ENCODE measurements around the gene NECTIN1. TPM values are rescaled to one million over a fixed set of nuclear protein-coding genes. Genes with fewer than 3 reads are reported as not detected.

The NECTIN1 gene
- total RNA-seq, 6 experiments from 2014 or later, result 4.3 to 8.4 (median 6.1) TPM

- WGBS (ENCODE audit: insufficient coverage, low coverage, low lambda C conversion rate, missing lambda C conversion rate), result 36% methylated on average over 2 of the region's 4 CpGs
- H3K4me3 ChIP-seq, result no peak overlapping the region
- no peak overlapping the region for H3K27ac ChIP-seq
- H3K27me3 ChIP-seq, result no peaks in the 10 kb centered on the region
- no peaks in the 10 kb centered on the region for H3K4me1 ChIP-seq
- DNase-seq (no peak), ATAC-seq (no peak)
- intact Hi-C loops (cut with DNase I), result no loop called here
- no peaks in the 10 kb centered on the region for H3K9me3 ChIP-seq
- TF ChIP-seq CTCF (IDR thresholded peaks at IDR 0.05), result no peak
- TF ChIP-seq POLR2A (IDR thresholded peaks at IDR 0.05), result no peak
- no peaks in the 10 kb centered on the region for H3K36me3 ChIP-seq
Observed at GRCh38 chr11:119688356-119688755, 40.6 kb downstream of the NECTIN1 start.

GRCh38 chr11:119687373-119688046 is 41.5 kb downstream of the NECTIN1 start:
- Histone ChIP-seq H3K36me3 (no peaks in the 10 kb centered on the region), H3K27ac (no peak overlapping the region), H3K9me3 (no peaks in the 10 kb centered on the region), H3K27me3 (no peaks in the 10 kb centered on the region), H3K4me1 (no peaks in the 10 kb centered on the region), H3K4me3 (no peak overlapping the region)
- ATAC-seq (no peak), DNase-seq (no peak)
- no peak for TF ChIP-seq POLR2A (IDR thresholded peaks at IDR 0.05)
- TF ChIP-seq CTCF (IDR thresholded peaks at IDR 0.05), result no peak
- intact Hi-C loops (cut with DNase I), result no loop called here
- WGBS (ENCODE audit: insufficient coverage, low coverage, low lambda C conversion rate, missing lambda C conversion rate), result 89% methylated on average over 10 of the region's 15 CpGs

DNA sequence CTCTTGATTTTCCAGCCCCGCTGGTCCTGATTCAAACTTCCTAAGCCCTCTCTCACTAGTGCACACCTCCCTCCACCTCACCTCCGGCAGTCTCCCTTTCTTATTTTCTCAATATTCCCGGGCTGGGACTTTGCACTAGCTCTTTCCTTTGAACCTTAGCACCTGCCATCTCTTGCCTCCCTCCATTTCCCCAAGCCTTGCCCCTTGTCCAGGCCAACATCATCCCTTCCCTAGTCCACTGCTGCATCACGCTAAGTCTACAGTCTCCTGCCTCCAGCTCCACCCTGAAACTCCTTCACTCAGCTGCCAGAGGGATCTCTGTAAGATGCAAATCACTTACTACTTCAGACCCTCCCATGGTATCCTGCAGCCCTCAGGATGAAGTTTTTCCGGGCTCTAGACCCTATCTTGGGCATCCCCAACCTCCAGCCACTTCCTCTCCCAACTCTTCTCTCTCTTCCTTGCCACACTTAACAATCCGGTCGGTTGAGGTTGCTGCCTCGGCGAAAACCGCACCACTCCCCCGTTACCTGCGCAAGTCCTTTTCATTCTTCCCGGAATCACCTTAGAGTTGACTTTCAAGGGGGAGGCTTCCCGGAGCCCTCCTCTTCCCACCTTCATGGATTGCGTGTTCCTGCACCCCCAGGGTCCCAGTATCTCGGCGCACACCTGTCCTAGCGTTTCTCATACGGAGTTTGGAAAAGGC is 42.7 kb downstream of the NECTIN1 start:
- Histone ChIP-seq H3K9me3 (no peaks in the 10 kb centered on the region), H3K4me3 (no peak overlapping the region), H3K27ac (no peak overlapping the region), H3K27me3 (no peaks in the 10 kb centered on the region), H3K4me1 (no peaks in the 10 kb centered on the region), H3K36me3 (no peaks in the 10 kb centered on the region)
- TF ChIP-seq CTCF (IDR thresholded peaks at IDR 0.05) (no peak), POLR2A (IDR thresholded peaks at IDR 0.05) (no peak)
- 87% methylated on average over 13 of the region's 19 CpGs for WGBS (ENCODE audit: insufficient coverage, low coverage, low lambda C conversion rate, missing lambda C conversion rate)
- DNase-seq, result no peak
- ATAC-seq, result no peak
- intact Hi-C loops (cut with DNase I), result no loop called here

DNA sequence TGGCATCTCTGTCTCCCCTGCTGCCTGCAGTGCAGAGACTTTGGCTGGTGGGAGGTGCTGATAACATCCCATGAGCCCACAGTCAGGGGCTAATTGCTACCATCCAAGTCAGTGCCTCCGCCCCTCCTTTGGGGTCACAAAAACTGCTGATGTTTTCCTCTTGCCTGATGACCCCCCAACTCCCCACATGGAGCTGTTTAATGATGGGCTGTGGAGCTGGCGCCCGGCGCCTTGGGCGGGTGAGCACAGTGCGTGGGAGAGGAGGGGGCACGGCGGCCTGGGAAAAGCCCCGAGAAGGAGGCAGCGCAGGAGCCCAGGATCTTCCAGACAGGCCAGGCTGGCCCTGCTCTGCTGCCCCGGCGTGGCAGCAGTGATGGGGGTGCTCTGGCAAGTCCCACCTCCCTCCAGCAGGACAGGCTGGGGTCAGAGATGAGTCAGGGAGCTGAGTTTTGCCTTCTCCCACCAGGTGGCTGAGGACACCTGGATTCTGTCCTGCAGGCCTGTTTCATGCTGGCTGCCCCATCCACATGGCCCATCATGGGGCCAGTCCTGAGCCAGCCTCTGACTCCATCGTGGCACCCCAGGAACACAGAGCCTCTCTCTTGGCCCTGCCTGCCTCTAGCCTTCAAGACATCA is 43.8 kb downstream of the NECTIN1 start:
- no peak for TF ChIP-seq POLR2A (IDR thresholded peaks at IDR 0.05)
- no peak for TF ChIP-seq CTCF (IDR thresholded peaks at IDR 0.05)
- DNase-seq (no peak), ATAC-seq (no peak)
- Histone ChIP-seq H3K27ac (no peak overlapping the region), H3K27me3 (no peaks in the 10 kb centered on the region), H3K4me3 (no peak overlapping the region), H3K4me1 (no peaks in the 10 kb centered on the region), H3K36me3 (no peaks in the 10 kb centered on the region), H3K9me3 (no peaks in the 10 kb centered on the region)
- WGBS (ENCODE audit: insufficient coverage, low coverage, low lambda C conversion rate, missing lambda C conversion rate), result 93% methylated on average over 3 of the region's 13 CpGs
- intact Hi-C loops (cut with DNase I), result no loop called here

All from right lobe of liver (tissue), 6 donors.